HepG2 (cell line): ENCODE results near the gene PTRH2. TPM values are rescaled to one million over a fixed set of nuclear protein-coding genes. Genes with fewer than 3 reads are reported as not detected.
A peak's percentile ranks its signal among the peaks of the same experiment; 100 is the strongest.

Experiments
- ELF3 ChIP-seq: IDR thresholded peaks from 2 replicates; pipeline ENCODE4 v1.6.1; 2016; ENCODE audit warnings: missing genetic modification reagents, missing compliant biosample characterization
- ETV6 ChIP-seq: sonication (generic); formaldehyde crosslinking; conservative IDR thresholded peaks from 2 replicates; pipeline ENCODE4 v1.4.0; 2020; ENCODE audit warnings: missing genetic modification reagents
- GABPA ChIP-seq, 2 experiments: IDR thresholded peaks; 2 replicates each; pipeline ENCODE4 v1.6.1; 2011 to 2016; ENCODE audit warnings: low read depth in 2 of 2, low read length in 1 of 2, missing biosample characterization in 1 of 2, missing genetic modification characterization in 1 of 2
- GATAD1 ChIP-seq: IDR thresholded peaks from 2 replicates; pipeline ENCODE4 v1.6.1; 2016; ENCODE audit warnings: missing genetic modification reagents, missing compliant biosample characterization
- KAT2B ChIP-seq: fragments of 150-350 bp; IDR thresholded peaks from 2 replicates; pipeline ENCODE4 v1.6.1; 2014; ENCODE audit warnings: low read depth, low read length, borderline replicate concordance
- KLF6 ChIP-seq: IDR thresholded peaks from 2 replicates; pipeline ENCODE4 v1.8.0; 2016; ENCODE audit warnings: missing biosample characterization, missing genetic modification reagents
- MXD4 ChIP-seq: IDR thresholded peaks from 2 replicates; pipeline ENCODE4 v1.6.1; 2016; ENCODE audit warnings: mild to moderate bottlenecking, missing biosample characterization, missing genetic modification reagents
- PAX8 ChIP-seq: sonication (generic); formaldehyde crosslinking; IDR thresholded peaks from 2 replicates; pipeline ENCODE4 v1.8.0; 2022; ENCODE audit warnings: mild to moderate bottlenecking, missing genetic modification reagents, borderline replicate concordance
- SMC3 ChIP-seq: IDR thresholded peaks from 2 replicates; pipeline ENCODE4 v1.6.1; 2011; ENCODE audit warnings: low read length, improper control_type of control experiment
- YEATS4 ChIP-seq: sonication (generic); formaldehyde crosslinking; IDR thresholded peaks from 2 replicates; pipeline ENCODE4 v1.4.0; 2020; ENCODE audit warnings: missing genetic modification reagents, borderline replicate concordance
- ZBTB34 ChIP-seq: sonication (generic); formaldehyde crosslinking; IDR thresholded peaks from 2 replicates; pipeline ENCODE4 v1.8.0; 2022; ENCODE audit warnings: mild to moderate bottlenecking, missing genetic modification reagents
- ZNF12 ChIP-seq: sonication (generic); formaldehyde crosslinking; IDR thresholded peaks from 2 replicates; pipeline ENCODE4 v1.5.0; 2020; ENCODE audit warnings: missing genetic modification reagents
- ZNF160 ChIP-seq: sonication (generic); formaldehyde crosslinking; IDR thresholded peaks from 2 replicates; pipeline ENCODE4 v1.8.0; 2022; ENCODE audit warnings: mild to moderate bottlenecking, inconsistent platforms, missing genetic modification reagents
- ZNF282 ChIP-seq: fragments of 450-650 bp; IDR thresholded peaks from 2 replicates; pipeline ENCODE4 v1.6.1; 2018; ENCODE audit not compliant: partially characterized antibody
- ZNF597 ChIP-seq: sonication (generic); formaldehyde crosslinking; IDR thresholded peaks from 2 replicates; pipeline ENCODE4 v1.5.0; 2020; ENCODE audit warnings: missing genetic modification reagents
- ZNF605 ChIP-seq: sonication (generic); formaldehyde crosslinking; IDR thresholded peaks from 2 replicates; pipeline ENCODE4 v1.8.0; 2022; ENCODE audit warnings: mild to moderate bottlenecking, missing genetic modification reagents
- ZNF652 ChIP-seq: IDR thresholded peaks from 2 replicates; pipeline ENCODE4 v1.6.1; 2016; ENCODE audit warnings: low read depth, borderline replicate concordance
- ZNF883 ChIP-seq: sonication (generic); formaldehyde crosslinking; IDR thresholded peaks from 2 replicates; pipeline ENCODE4 v1.5.1; 2020; ENCODE audit warnings: mild to moderate bottlenecking, missing genetic modification reagents; ENCODE audit errors: not compliant biosample characterization
- ZSCAN21 ChIP-seq: sonication (generic); formaldehyde crosslinking; IDR thresholded peaks from 2 replicates; pipeline ENCODE4 v1.8.0; 2022; ENCODE audit warnings: mild to moderate bottlenecking, missing genetic modification reagents, moderate library complexity, borderline replicate concordance
- ZSCAN9 ChIP-seq: IDR thresholded peaks from 2 replicates; pipeline ENCODE4 v1.6.1; 2016; ENCODE audit warnings: borderline replicate concordance
- polyA plus RNA-seq, 8 experiments: library from polyadenylated mRNA; depleted of rRNA in 3 of 8; stranded (reverse) in 7 of 8; unstranded in 1 of 8; fragments of >200 nt; fragmentation: Illumina TruSeq in 4 of 8; extraction: Trizol in 4 of 8; gene quantifications; 2 replicates each; pipeline versions ENCODE4 v1.2.1 to v1.2.3, GENCODE V29; 2011 to 2016; ENCODE audit warnings: low read depth in 4 of 8, missing spikeins in 1 of 8, mixed read lengths in 1 of 8; ENCODE audit not compliant: insufficient read depth in 1 of 8
- total RNA-seq, 5 experiments: library from RNA; depleted of rRNA; stranded (reverse); fragments of >200 nt; fragmentation: Illumina TruSeq; extraction: Trizol; gene quantifications; 2 replicates each; pipeline ENCODE4 v1.2.3, GENCODE V29; 2016; ENCODE audit warnings: low read depth in 1 of 5
- TF ChIP-seq, protein P1 (sequence below): sonication (generic); formaldehyde crosslinking; IDR thresholded peaks from 2 replicates; pipeline ENCODE4 v1.4.0; 2020; ENCODE audit warnings: missing genetic modification reagents
- TF ChIP-seq, protein P2 (sequence below): sonication (generic); formaldehyde crosslinking; IDR thresholded peaks from 2 replicates; pipeline ENCODE4 v1.4.0; 2020; ENCODE audit warnings: missing genetic modification reagents
- TF ChIP-seq, protein P3 (sequence below): sonication (generic); formaldehyde crosslinking; IDR thresholded peaks from 2 replicates; pipeline ENCODE4 v1.4.0; 2020; ENCODE audit warnings: mild to moderate bottlenecking, missing genetic modification reagents

The PTRH2 gene
- total and polyA plus RNA-seq, 2 of the 13 experiments (the other 11 are each of a cell fraction or from before 2014, with no cell fraction given) = 67.7 to 83.3 TPM

DNA sequence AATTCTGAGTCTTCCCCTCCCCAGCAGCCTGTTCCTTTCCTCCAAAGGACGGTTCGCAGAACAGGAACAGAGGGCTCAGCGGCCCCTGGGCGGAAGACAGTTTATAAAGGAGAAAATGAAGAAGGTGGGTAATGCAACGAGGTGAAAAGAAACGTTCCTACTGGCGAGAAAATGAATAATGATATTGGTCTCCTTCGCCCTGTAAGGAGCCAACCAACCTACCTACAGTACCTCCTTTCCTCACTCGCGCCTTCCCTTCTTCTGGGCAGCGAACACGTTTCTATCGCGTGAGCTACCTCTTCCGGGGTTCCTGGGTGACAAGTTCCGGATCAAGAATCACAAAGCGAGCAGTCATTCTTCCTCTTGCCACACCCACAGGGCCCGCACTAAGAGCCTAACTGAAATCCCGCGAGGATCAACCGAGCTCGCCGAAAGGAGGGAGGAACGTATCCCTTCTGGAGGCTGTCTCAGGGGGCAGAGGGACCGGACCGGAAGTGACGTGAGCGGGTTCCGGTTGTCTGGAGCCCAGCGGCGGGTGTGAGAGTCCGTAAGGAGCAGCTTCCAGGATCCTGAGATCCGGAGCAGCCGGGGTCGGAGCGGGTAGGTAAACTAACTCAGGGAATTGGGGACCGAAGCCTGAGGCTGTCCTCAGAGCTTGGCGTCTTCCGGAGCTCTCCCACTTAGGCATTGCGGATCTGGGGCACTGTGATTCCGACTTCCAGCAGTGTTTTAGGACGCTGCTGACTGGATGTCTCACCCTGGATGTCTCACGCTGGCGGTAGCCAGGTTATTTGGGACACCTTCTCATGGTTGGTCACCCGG, at the start of gene PTRH2, which contains the start of gene VMP1 (continued):
- TF ChIP-seq, protein P1, sequence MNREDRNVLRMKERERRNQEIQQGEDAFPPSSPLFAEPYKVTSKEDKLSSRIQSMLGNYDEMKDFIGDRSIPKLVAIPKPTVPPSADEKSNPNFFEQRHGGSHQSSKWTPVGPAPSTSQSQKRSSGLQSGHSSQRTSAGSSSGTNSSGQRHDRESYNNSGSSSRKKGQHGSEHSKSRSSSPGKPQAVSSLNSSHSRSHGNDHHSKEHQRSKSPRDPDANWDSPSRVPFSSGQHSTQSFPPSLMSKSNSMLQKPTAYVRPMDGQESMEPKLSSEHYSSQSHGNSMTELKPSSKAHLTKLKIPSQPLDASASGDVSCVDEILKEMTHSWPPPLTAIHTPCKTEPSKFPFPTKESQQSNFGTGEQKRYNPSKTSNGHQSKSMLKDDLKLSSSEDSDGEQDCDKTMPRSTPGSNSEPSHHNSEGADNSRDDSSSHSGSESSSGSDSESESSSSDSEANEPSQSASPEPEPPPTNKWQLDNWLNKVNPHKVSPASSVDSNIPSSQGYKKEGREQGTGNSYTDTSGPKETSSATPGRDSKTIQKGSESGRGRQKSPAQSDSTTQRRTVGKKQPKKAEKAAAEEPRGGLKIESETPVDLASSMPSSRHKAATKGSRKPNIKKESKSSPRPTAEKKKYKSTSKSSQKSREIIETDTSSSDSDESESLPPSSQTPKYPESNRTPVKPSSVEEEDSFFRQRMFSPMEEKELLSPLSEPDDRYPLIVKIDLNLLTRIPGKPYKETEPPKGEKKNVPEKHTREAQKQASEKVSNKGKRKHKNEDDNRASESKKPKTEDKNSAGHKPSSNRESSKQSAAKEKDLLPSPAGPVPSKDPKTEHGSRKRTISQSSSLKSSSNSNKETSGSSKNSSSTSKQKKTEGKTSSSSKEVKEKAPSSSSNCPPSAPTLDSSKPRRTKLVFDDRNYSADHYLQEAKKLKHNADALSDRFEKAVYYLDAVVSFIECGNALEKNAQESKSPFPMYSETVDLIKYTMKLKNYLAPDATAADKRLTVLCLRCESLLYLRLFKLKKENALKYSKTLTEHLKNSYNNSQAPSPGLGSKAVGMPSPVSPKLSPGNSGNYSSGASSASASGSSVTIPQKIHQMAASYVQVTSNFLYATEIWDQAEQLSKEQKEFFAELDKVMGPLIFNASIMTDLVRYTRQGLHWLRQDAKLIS (CRISPR knock-in tag) = no peak
- TF ChIP-seq, protein P2, sequence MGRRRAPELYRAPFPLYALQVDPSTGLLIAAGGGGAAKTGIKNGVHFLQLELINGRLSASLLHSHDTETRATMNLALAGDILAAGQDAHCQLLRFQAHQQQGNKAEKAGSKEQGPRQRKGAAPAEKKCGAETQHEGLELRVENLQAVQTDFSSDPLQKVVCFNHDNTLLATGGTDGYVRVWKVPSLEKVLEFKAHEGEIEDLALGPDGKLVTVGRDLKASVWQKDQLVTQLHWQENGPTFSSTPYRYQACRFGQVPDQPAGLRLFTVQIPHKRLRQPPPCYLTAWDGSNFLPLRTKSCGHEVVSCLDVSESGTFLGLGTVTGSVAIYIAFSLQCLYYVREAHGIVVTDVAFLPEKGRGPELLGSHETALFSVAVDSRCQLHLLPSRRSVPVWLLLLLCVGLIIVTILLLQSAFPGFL (CRISPR knock-in tag) = no peak
- TF ChIP-seq, protein P3, sequence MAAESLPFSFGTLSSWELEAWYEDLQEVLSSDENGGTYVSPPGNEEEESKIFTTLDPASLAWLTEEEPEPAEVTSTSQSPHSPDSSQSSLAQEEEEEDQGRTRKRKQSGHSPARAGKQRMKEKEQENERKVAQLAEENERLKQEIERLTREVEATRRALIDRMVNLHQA = no peak; the same call in 1 of the 2 replicates
- TF ChIP-seq ZNF652 (CRISPR knock-in tag) (no peak), ZNF597 (CRISPR knock-in tag) (no peak), ZBTB34 (CRISPR knock-in tag) (no peak), ZNF282 (no peak), ELF3 (peak; percentile 95), KAT2B (no peak), ZSCAN9 (CRISPR knock-in tag) (peak; percentile 89; the same call in 1 of the 2 replicates), ZNF12 (0 out of 2 replicates have a peak, but pooled peaks have one; percentile 19), YEATS4 (CRISPR knock-in tag) (peak; percentile 94; the same call in 1 of the 2 replicates), ETV6 (CRISPR knock-in tag) (no peak), ZNF605 (CRISPR knock-in tag) (peak; percentile 98), ZSCAN21 (CRISPR knock-in tag) (peak; percentile 96), MXD4 (CRISPR knock-in tag) (peak; percentile 99), KLF6 (CRISPR knock-in tag) (peak; percentile 82), PAX8 (CRISPR knock-in tag) (peak; percentile 87), SMC3 (no peak), ZNF883 (CRISPR knock-in tag) (no peak), GABPA (IDR thresholded peaks at IDR 0.05; ENCODE audit: low read depth, low read length) (peak; percentile 89), GABPA (CRISPR knock-in tag; IDR thresholded peaks at IDR 0.05; ENCODE audit: low read depth) (peak; percentile 99), GATAD1 (CRISPR knock-in tag) (peak; percentile 96), ZNF160 (CRISPR knock-in tag) (no peak)
